ENCODE data around the gene FBXL7. TPM values are rescaled to one million over a fixed set of nuclear protein-coding genes. Genes with fewer than 3 reads are reported as not detected.

The FBXL7 gene
- total and polyA plus RNA-seq, 5 experiments from 2014 or later, result not detected

GRCh38 chr5:15615859-15616258 is 115.9 kb downstream of the FBXL7 start:
- H3K4me1 Mint-ChIP-seq, result no peaks in the 10 kb centered on the region
- DNase-seq (no peak), ATAC-seq (no peak)
- peaks cover 0 to 13% (median 4%) of the 10 kb centered on the region in 9 donors for H3K9me3 Mint-ChIP-seq
- no peaks in the 10 kb centered on the region for H3K27me3 Mint-ChIP-seq
- no peak overlapping the region for H3K4me3 Mint-ChIP-seq
- H3K27ac Mint-ChIP-seq, result no peak overlapping the region
- POLR2A ChIA-PET, result no interaction called here
- H3K36me3 Mint-ChIP-seq, result no peaks in the 10 kb centered on the region

GRCh38 chr5:15618938-15619337 is 119.0 kb downstream of the FBXL7 start:
- POLR2A ChIA-PET, result no interaction called here
- Mint-ChIP-seq H3K27ac (no peak overlapping the region), H3K36me3 (no peaks in the 10 kb centered on the region), H3K27me3 (no peaks in the 10 kb centered on the region), H3K4me1 (no peaks in the 10 kb centered on the region), H3K9me3 (peaks cover 0 to 10% (median 4%) of the 10 kb centered on the region in 9 donors), H3K4me3 (no peak overlapping the region)
- no peak for ATAC-seq
- DNase-seq, result no peak

- Mint-ChIP-seq H3K27ac (no peak overlapping the region), H3K27me3 (no peaks in the 10 kb centered on the region), H3K4me3 (no peak overlapping the region), H3K9me3 (peaks cover 0 to 11% (median 3%) of the 10 kb centered on the region in 9 donors), H3K36me3 (no peaks in the 10 kb centered on the region), H3K4me1 (no peaks in the 10 kb centered on the region)
- POLR2A ChIA-PET, result no interaction called here
- DNase-seq, result no peak
- ATAC-seq, result no peak
Observed at GRCh38 chr5:15620501-15620900, 120.5 kb downstream of the FBXL7 start.

GRCh38 chr5:15621094-15621493 is 121.1 kb downstream of the FBXL7 start:
- DNase-seq, result no peak
- no peak overlapping the region for H3K4me3 Mint-ChIP-seq
- H3K27me3 Mint-ChIP-seq, result no peaks in the 10 kb centered on the region
- no peak overlapping the region for H3K27ac Mint-ChIP-seq
- peaks cover 0 to 11% (median 4%) of the 10 kb centered on the region in 9 donors for H3K9me3 Mint-ChIP-seq
- no peaks in the 10 kb centered on the region for H3K4me1 Mint-ChIP-seq
- no peak for ATAC-seq
- no peaks in the 10 kb centered on the region for H3K36me3 Mint-ChIP-seq
- POLR2A ChIA-PET, result no interaction called here

GRCh38 chr5:15623794-15624193 is 123.8 kb downstream of the FBXL7 start:
- DNase-seq, result no peak
- Mint-ChIP-seq H3K9me3 (peaks cover 0 to 7% (median 4%) of the 10 kb centered on the region in 9 donors), H3K4me3 (no peak overlapping the region), H3K27ac (no peak overlapping the region), H3K27me3 (no peaks in the 10 kb centered on the region), H3K4me1 (no peaks in the 10 kb centered on the region), H3K36me3 (no peaks in the 10 kb centered on the region)
- POLR2A ChIA-PET, result no interaction called here
- no peak for ATAC-seq

GRCh38 chr5:15627109-15627508 is 127.1 kb downstream of the FBXL7 start:
- Mint-ChIP-seq H3K9me3 (peaks cover 0 to 10% (median 2%) of the 10 kb centered on the region in 9 donors), H3K27ac (no peak overlapping the region), H3K36me3 (no peaks in the 10 kb centered on the region), H3K4me1 (no peaks in the 10 kb centered on the region), H3K27me3 (no peaks in the 10 kb centered on the region), H3K4me3 (no peak overlapping the region)
- POLR2A ChIA-PET, result no interaction called here
- DNase-seq (no peak), ATAC-seq (no peak)

GRCh38 chr5:15627647-15628046 is 127.7 kb downstream of the FBXL7 start:
- Mint-ChIP-seq H3K27ac (no peak overlapping the region), H3K36me3 (no peaks in the 10 kb centered on the region), H3K4me3 (no peak overlapping the region), H3K9me3 (peaks cover 0 to 10% (median 2%) of the 10 kb centered on the region in 9 donors), H3K27me3 (no peaks in the 10 kb centered on the region), H3K4me1 (no peaks in the 10 kb centered on the region)
- POLR2A ChIA-PET, result no interaction called here
- no peak for ATAC-seq
- DNase-seq, result no peak

GRCh38 chr5:15630441-15630840 is 130.5 kb downstream of the FBXL7 start:
- no peaks in the 10 kb centered on the region for H3K27me3 Mint-ChIP-seq
- peaks cover 0 to 9% (median 2%) of the 10 kb centered on the region in 9 donors for H3K9me3 Mint-ChIP-seq
- POLR2A ChIA-PET, result no interaction called here
- H3K27ac Mint-ChIP-seq, result no peak overlapping the region
- no peaks in the 10 kb centered on the region for H3K4me1 Mint-ChIP-seq
- no peak overlapping the region for H3K4me3 Mint-ChIP-seq
- ATAC-seq (no peak), DNase-seq (no peak)
- no peaks in the 10 kb centered on the region for H3K36me3 Mint-ChIP-seq

GRCh38 chr5:15634591-15635288 is 134.8 kb downstream of the FBXL7 start:
- DNase-seq, result no peak
- H3K36me3 Mint-ChIP-seq, result peaks cover 0 to 5% (median 0%) of the 10 kb centered on the region in 3 donors
- ATAC-seq, result no peak
- H3K27ac Mint-ChIP-seq, result no peak overlapping the region
- POLR2A ChIA-PET, result no interaction called here
- no peak overlapping the region for H3K4me3 Mint-ChIP-seq
- H3K4me1 Mint-ChIP-seq, result no peaks in the 10 kb centered on the region
- H3K9me3 Mint-ChIP-seq, result peaks cover 0 to 19% (median 3%) of the 10 kb centered on the region in 9 donors
- H3K27me3 Mint-ChIP-seq, result no peaks in the 10 kb centered on the region

GRCh38 chr5:15635289-15635616 is 135.3 kb downstream of the FBXL7 start:
- Mint-ChIP-seq H3K27me3 (no peaks in the 10 kb centered on the region), H3K4me3 (no peak overlapping the region), H3K9me3 (peaks cover 0 to 19% (median 3%) of the 10 kb centered on the region in 9 donors), H3K27ac (no peak overlapping the region), H3K4me1 (no peaks in the 10 kb centered on the region), H3K36me3 (peaks cover 0 to 5% (median 0%) of the 10 kb centered on the region in 3 donors)
- ATAC-seq, result no peak
- DNase-seq, result no peak
- POLR2A ChIA-PET, result no interaction called here

GRCh38 chr5:15637345-15637744 is 137.4 kb downstream of the FBXL7 start:
- no peak overlapping the region for H3K4me3 Mint-ChIP-seq
- H3K36me3 Mint-ChIP-seq, result peaks cover 0 to 5% (median 0%) of the 10 kb centered on the region in 3 donors
- ATAC-seq (no peak), DNase-seq (no peak)
- no peaks in the 10 kb centered on the region for H3K4me1 Mint-ChIP-seq
- peaks cover 0 to 35% (median 3%) of the 10 kb centered on the region in 9 donors for H3K9me3 Mint-ChIP-seq
- POLR2A ChIA-PET, result no interaction called here
- H3K27me3 Mint-ChIP-seq, result no peaks in the 10 kb centered on the region
- H3K27ac Mint-ChIP-seq, result no peak overlapping the region

GRCh38 chr5:15637886-15638285 is 137.9 kb downstream of the FBXL7 start:
- Mint-ChIP-seq H3K4me1 (no peaks in the 10 kb centered on the region), H3K36me3 (peaks cover 0 to 5% (median 0%) of the 10 kb centered on the region in 3 donors), H3K4me3 (no peak overlapping the region), H3K9me3 (peaks cover 0 to 35% (median 3%) of the 10 kb centered on the region in 9 donors), H3K27ac (no peak overlapping the region), H3K27me3 (no peaks in the 10 kb centered on the region)
- POLR2A ChIA-PET, result no interaction called here
- no peak for ATAC-seq
- no peak for DNase-seq

GRCh38 chr5:15638296-15638695 is 138.3 kb downstream of the FBXL7 start:
- no peaks in the 10 kb centered on the region for H3K27me3 Mint-ChIP-seq
- H3K9me3 Mint-ChIP-seq, result peaks cover 0 to 35% (median 3%) of the 10 kb centered on the region in 9 donors
- no peaks in the 10 kb centered on the region for H3K4me1 Mint-ChIP-seq
- DNase-seq (no peak), ATAC-seq (no peak)
- H3K4me3 Mint-ChIP-seq, result no peak overlapping the region
- POLR2A ChIA-PET, result no interaction called here
- no peak overlapping the region for H3K27ac Mint-ChIP-seq
- H3K36me3 Mint-ChIP-seq, result peaks cover 0 to 5% (median 0%) of the 10 kb centered on the region in 3 donors

- peaks cover 0 to 2% (median 0%) of the 10 kb centered on the region in 5 donors for H3K27me3 Mint-ChIP-seq
- no peak overlapping the region for H3K27ac Mint-ChIP-seq
- H3K36me3 Mint-ChIP-seq, result peaks cover 0 to 5% (median 0%) of the 10 kb centered on the region in 3 donors
- POLR2A ChIA-PET, result no interaction called here
- no peaks in the 10 kb centered on the region for H3K4me1 Mint-ChIP-seq
- no peak overlapping the region for H3K4me3 Mint-ChIP-seq
- H3K9me3 Mint-ChIP-seq, result peaks cover 0 to 35% (median 3%) of the 10 kb centered on the region in 9 donors
- no peak for ATAC-seq
- DNase-seq, result no peak
Observed at GRCh38 chr5:15639288-15639687, 139.3 kb downstream of the FBXL7 start.
